Activated T-helper 2 cell treated with anti-CD3 and anti-CD28 coated beads, Interferon-gamma antibody, Interleukin-2, Interleukin-4, amounts not matched to agents 10 μg/mL and 5 μg/mL and 100 μg/mL, durations not matched to agents 14 hours and 24 hours and 36 hours (primary cell): Measurements from ENCODE around the gene BLMH. TPM values are rescaled to one million over a fixed set of nuclear protein-coding genes. Genes with fewer than 3 reads are reported as not detected.

Experiments
- DNase-seq: peaks from one replicate; pipeline ENCODE4 v3.0.0; 2021; ENCODE audit warnings: low spot score
- H3K27ac Mint-ChIP-seq: one replicate; pipeline ENCODE4 v1.8.0; 2021; ENCODE audit warnings: mixed read lengths
- H3K27me3 Mint-ChIP-seq: one replicate; pipeline ENCODE4 v1.8.0; 2021; ENCODE audit warnings: low read depth, mixed read lengths
- H3K36me3 Mint-ChIP-seq: one replicate; pipeline ENCODE4 v1.8.0; 2021; ENCODE audit warnings: low read depth, mixed read lengths
- H3K4me1 Mint-ChIP-seq: one replicate; pipeline ENCODE4 v1.8.0; 2021; ENCODE audit warnings: low read depth, mixed read lengths
- H3K4me3 Mint-ChIP-seq: one replicate; pipeline ENCODE4 v1.8.0; 2021; ENCODE audit warnings: low read depth, mild to moderate bottlenecking, moderate library complexity, mixed read lengths
- H3K9me3 Mint-ChIP-seq: one replicate; pipeline ENCODE4 v1.8.0; 2021; ENCODE audit warnings: mixed read lengths
- intact Hi-C: fragments of 100-400 bp; cut with micrococcal nuclease; formaldehyde crosslinking; loops from one replicate; pipeline ENCODE4 v1.15.1; 2023
- total RNA-seq: library from RNA; stranded (reverse); gene quantifications from 2 replicates; pipeline ENCODE4 v1.2.3, GENCODE V29; 2022

BLMH gene
- total RNA-seq, 1 donor from 2014 or later, result 72.2 TPM

DNA sequence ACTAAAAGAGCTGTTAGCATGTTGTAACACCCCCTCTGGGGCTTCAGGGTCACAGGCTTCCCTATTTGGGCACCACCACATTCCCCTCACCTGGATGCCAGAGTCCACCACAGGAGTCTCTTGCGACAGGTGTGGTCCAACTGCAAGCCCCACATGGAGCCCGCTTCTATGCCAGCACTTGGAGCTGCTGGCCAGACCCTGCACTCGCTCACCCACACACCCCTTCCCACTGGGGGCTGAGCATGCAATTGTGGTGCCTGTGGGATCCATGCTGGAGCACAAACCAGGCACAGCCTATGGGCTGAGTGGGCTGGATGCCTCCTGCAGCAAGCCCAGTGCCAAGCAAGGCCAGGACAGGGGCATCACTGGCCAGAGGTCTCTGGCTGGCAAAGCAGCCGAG, 6.0 kb upstream of the BLMH start:
- Mint-ChIP-seq H3K36me3 (no peaks in the 10 kb centered on the region), H3K27ac (no peak overlapping the region), H3K4me1 (peaks cover 3% of the 10 kb centered on the region), H3K9me3 (no peaks in the 10 kb centered on the region), H3K27me3 (no peaks in the 10 kb centered on the region), H3K4me3 (no peak overlapping the region)
- intact Hi-C loops, result no loop called here
- no peak for DNase-seq

DNA sequence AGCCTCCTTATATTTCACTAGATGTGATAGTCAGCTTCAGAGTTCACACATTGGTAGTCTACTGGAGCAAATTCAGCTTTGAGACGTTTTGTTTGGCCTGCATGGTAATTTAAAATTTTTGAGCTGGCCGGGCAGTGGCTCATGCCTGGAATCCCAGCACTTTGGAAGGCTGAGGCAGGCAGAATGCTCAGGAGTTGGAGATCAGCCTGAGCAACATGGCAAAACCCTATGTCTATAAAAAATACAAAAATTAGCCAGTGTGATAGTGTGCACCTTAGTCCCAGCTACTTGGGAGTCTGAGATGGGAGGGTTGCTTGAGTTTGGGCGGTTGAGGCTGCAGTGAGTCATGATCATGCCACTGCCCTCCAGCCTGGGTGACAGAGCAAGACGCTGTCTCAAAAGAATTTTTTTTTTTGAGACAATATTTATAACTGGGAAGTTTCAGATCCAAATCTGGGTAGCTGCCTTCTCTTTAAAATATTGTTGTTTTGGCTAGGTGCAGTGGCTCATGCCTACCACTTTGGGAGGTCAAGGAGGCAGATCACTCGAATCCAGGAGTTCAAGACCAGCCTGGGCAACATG, 4.8 kb upstream of the BLMH start:
- Mint-ChIP-seq H3K27ac (no peak overlapping the region), H3K4me1 (peaks cover 3% of the 10 kb centered on the region), H3K4me3 (no peak overlapping the region), H3K9me3 (no peaks in the 10 kb centered on the region), H3K27me3 (no peaks in the 10 kb centered on the region), H3K36me3 (no peaks in the 10 kb centered on the region)
- no peak for DNase-seq
- intact Hi-C loops, result no loop called here

- intact Hi-C loops, result loop anchor here (1.0 to 5.0 kb wide), 2 partner anchors 40 to 175 kb away; partner anchors contain the start of gene NSRP1
- Mint-ChIP-seq H3K4me1 (peaks cover 13% of the 10 kb centered on the region), H3K9me3 (no peaks in the 10 kb centered on the region), H3K36me3 (peaks cover 20% of the 10 kb centered on the region), H3K4me3 (no peak overlapping the region), H3K27me3 (no peaks in the 10 kb centered on the region), H3K27ac (no peak overlapping the region)
- no peak for DNase-seq
Observed at GRCh38 chr17:30292286-30292858, 628 bp upstream of the BLMH start.

- Mint-ChIP-seq H3K4me1 (peaks cover 13% of the 10 kb centered on the region), H3K4me3 (peak overlapping the region; percentile 90), H3K36me3 (peaks cover 34% of the 10 kb centered on the region), H3K27ac (peak overlapping the region; percentile 88), H3K9me3 (no peaks in the 10 kb centered on the region), H3K27me3 (no peaks in the 10 kb centered on the region)
- intact Hi-C loops, result loop anchor here (5.0 kb wide), 1 partner anchor 174 kb away; the partner anchor contains the start of gene NSRP1
- peak; percentile 23 for DNase-seq
Observed at GRCh38 chr17:30290696-30291542, 825 bp downstream of the BLMH start.

DNA sequence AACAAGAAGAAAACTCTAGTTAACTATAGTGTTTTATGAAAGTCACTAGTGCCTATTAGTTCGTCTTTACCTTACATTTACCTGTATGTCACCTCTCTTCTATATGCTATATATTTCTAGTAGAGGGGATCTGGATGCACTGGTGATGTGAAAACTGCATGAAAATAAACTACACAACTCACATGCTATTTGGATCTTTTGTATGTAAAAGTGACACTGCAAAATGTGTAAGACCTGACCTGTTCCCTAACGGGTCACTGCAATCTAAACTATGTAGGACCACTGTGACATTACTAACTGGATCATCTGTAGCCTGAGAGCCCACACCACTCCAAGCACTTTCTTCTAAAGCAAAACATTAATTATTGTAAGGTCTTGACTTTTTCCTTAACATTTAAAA, 1.7 kb downstream of the BLMH start:
- Mint-ChIP-seq H3K27me3 (no peaks in the 10 kb centered on the region), H3K4me1 (peaks cover 13% of the 10 kb centered on the region), H3K9me3 (no peaks in the 10 kb centered on the region), H3K4me3 (peak overlapping the region; percentile 90), H3K36me3 (peaks cover 42% of the 10 kb centered on the region), H3K27ac (no peak overlapping the region)
- no peak for DNase-seq
- intact Hi-C loops, result loop anchor here (5.0 kb wide), 1 partner anchor 173 kb away; the partner anchor contains the start of gene NSRP1

- Mint-ChIP-seq H3K9me3 (no peaks in the 10 kb centered on the region), H3K4me3 (no peak overlapping the region), H3K36me3 (peaks cover 68% of the 10 kb centered on the region), H3K4me1 (peaks cover 3% of the 10 kb centered on the region), H3K27ac (no peak overlapping the region), H3K27me3 (no peaks in the 10 kb centered on the region)
- DNase-seq, result no peak
- intact Hi-C loops, result loop anchor here (10.0 kb wide), 1 partner anchor 56 kb away; the partner anchor contains the start of gene TMIGD1
Observed at GRCh38 chr17:30279156-30279555, 12.6 kb downstream of the BLMH start.

GRCh38 chr17:30278032-30278431, 13.7 kb downstream of the BLMH start:
- H3K27ac Mint-ChIP-seq, result no peak overlapping the region
- no peak overlapping the region for H3K4me3 Mint-ChIP-seq
- H3K4me1 Mint-ChIP-seq, result peaks cover 3% of the 10 kb centered on the region
- H3K27me3 Mint-ChIP-seq, result no peaks in the 10 kb centered on the region
- peaks cover 71% of the 10 kb centered on the region for H3K36me3 Mint-ChIP-seq
- intact Hi-C loops, result loop anchor here (10.0 kb wide), 1 partner anchor 57 kb away; the partner anchor contains the start of gene TMIGD1
- H3K9me3 Mint-ChIP-seq, result no peaks in the 10 kb centered on the region
- no peak for DNase-seq

DNA sequence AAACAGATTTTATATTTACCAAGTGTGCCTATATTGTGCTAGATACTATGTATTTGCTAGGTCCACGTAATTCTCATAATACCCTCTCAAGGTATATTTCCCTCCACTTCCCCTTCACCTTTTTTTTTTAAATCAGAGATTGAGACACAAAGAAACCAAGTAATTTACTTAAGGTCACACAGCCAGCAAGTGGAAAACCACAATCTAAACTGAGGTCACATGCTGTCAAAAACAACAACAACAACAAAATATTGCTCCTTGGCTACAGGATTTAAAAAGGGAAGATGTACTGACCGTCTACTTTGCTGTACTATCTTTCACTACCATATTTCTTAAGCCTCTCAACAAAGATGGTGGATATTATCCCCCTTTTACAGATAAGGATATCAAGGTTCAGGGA, 15.8 kb downstream of the BLMH start:
- DNase-seq, result no peak
- Mint-ChIP-seq H3K4me1 (peaks cover 8% of the 10 kb centered on the region), H3K27me3 (no peaks in the 10 kb centered on the region), H3K9me3 (no peaks in the 10 kb centered on the region), H3K36me3 (peaks cover 78% of the 10 kb centered on the region), H3K4me3 (no peak overlapping the region), H3K27ac (no peak overlapping the region)
- intact Hi-C loops, result loop anchor here (10.0 kb wide), 1 partner anchor 59 kb away; the partner anchor contains the start of gene TMIGD1

GRCh38 chr17:30274887-30275286, 16.9 kb downstream of the BLMH start:
- Mint-ChIP-seq H3K4me3 (no peak overlapping the region), H3K27me3 (no peaks in the 10 kb centered on the region), H3K27ac (no peak overlapping the region), H3K4me1 (peaks cover 13% of the 10 kb centered on the region), H3K9me3 (no peaks in the 10 kb centered on the region), H3K36me3 (peaks cover 79% of the 10 kb centered on the region)
- DNase-seq, result no peak
- intact Hi-C loops, result loop anchor here (10.0 kb wide), 1 partner anchor 60 kb away; the partner anchor contains the start of gene TMIGD1

GRCh38 chr17:30273373-30273772, 18.4 kb downstream of the BLMH start:
- H3K9me3 Mint-ChIP-seq, result no peaks in the 10 kb centered on the region
- DNase-seq, result no peak
- H3K4me3 Mint-ChIP-seq, result no peak overlapping the region
- H3K27me3 Mint-ChIP-seq, result no peaks in the 10 kb centered on the region
- H3K4me1 Mint-ChIP-seq, result peaks cover 13% of the 10 kb centered on the region
- intact Hi-C loops, result loop anchor here (10.0 kb wide), 1 partner anchor 61 kb away; the partner anchor contains the start of gene TMIGD1
- no peak overlapping the region for H3K27ac Mint-ChIP-seq
- peaks cover 73% of the 10 kb centered on the region for H3K36me3 Mint-ChIP-seq

- no peak for DNase-seq
- Mint-ChIP-seq H3K4me1 (peaks cover 12% of the 10 kb centered on the region), H3K36me3 (peaks cover 75% of the 10 kb centered on the region), H3K9me3 (no peaks in the 10 kb centered on the region), H3K4me3 (no peak overlapping the region), H3K27me3 (no peaks in the 10 kb centered on the region), H3K27ac (peak overlapping the region; percentile 67)
- intact Hi-C loops, result loop anchor here (10.0 kb wide), 1 partner anchor 64 kb away; the partner anchor contains the start of gene TMIGD1
Observed at GRCh38 chr17:30271102-30271501, 20.6 kb downstream of the BLMH start.

DNA sequence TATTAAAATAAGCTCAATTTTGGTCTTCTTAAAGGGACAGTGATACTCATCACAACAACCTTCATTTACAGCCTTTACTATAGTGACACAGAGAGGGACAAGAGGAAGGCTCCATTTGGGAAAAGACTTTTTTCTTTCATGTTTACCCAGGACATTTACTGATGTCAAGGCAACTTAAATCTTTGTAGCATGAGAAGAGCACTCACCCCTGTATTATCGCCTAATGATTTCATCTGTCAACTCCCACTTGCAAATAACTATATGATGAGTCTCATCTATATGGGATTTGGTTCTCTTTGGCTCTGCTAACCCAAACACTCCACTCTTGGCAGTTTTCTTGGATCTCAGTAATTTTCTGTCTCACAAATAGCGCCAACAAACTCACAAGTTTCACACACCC, 24.1 kb downstream of the BLMH start:
- no peaks in the 10 kb centered on the region for H3K27me3 Mint-ChIP-seq
- no peak overlapping the region for H3K4me3 Mint-ChIP-seq
- intact Hi-C loops, result no loop called here
- H3K9me3 Mint-ChIP-seq, result no peaks in the 10 kb centered on the region
- H3K27ac Mint-ChIP-seq, result no peak overlapping the region
- no peak for DNase-seq
- peaks cover 82% of the 10 kb centered on the region for H3K36me3 Mint-ChIP-seq
- H3K4me1 Mint-ChIP-seq, result peaks cover 10% of the 10 kb centered on the region
